HEK293 (cell line): ENCODE results near the gene DUSP12.

Experiments used
- CTCF ChIA-PET: fragments of 350-600 bp; formaldehyde crosslinking; extraction: SDS; loops from one replicate; lab custom pipeline; 2021; ENCODE audit warnings: antibody characterized with exemption; lab: Yijun Ruan, JAX
- POLR2A ChIA-PET: fragments of 300-600 bp; formaldehyde crosslinking; extraction: SDS; loops from one replicate; lab custom pipeline; 2020; ENCODE audit warnings: antibody characterized with exemption, inconsistent platforms; lab: Yijun Ruan, JAX
- H3K27ac ChIP-seq: fragments of 200-500 bp; sonication (Bioruptor generic); 2 replicates; pipeline ENCODE4 v1.5.1; 2014; ENCODE audit warnings: low read depth, low read length, control low read depth, inconsistent platforms; ENCODE audit errors: extremely low read depth
- H3K36me3 ChIP-seq, 2 experiments: fragments of 200-500 bp in 1 of 2; sonication (Bioruptor generic) in 1 of 2; 1 replicate in 1 of 2; 2 replicates in 1 of 2; pipeline ENCODE4 v1.5.1; 2014 to 2017; ENCODE audit warnings: inconsistent platforms in 2 of 2, low read length in 2 of 2; ENCODE audit not compliant: control insufficient read depth in 2 of 2, insufficient read depth in 1 of 2
- H3K4me1 ChIP-seq: fragments of 200-500 bp; sonication (Bioruptor generic); 2 replicates; pipeline ENCODE4 v1.5.1; 2014; ENCODE audit warnings: mild to moderate bottlenecking, low read length, inconsistent platforms; ENCODE audit not compliant: control insufficient read depth, insufficient read depth
- H3K4me3 ChIP-seq: 2 replicates; pipeline ENCODE4 v1.5.1; 2011; ENCODE audit warnings: low read depth, mild to moderate bottlenecking, control low read depth, low read length, moderate library complexity
- H3K9me3 ChIP-seq: fragments of 200-500 bp; sonication (Bioruptor generic); 2 replicates; pipeline ENCODE4 v1.5.1; 2014; ENCODE audit warnings: low read depth, low read length, inconsistent platforms; ENCODE audit not compliant: control insufficient read depth, insufficient read depth
- OSR2 ChIP-seq: fragments of 450-650 bp; formaldehyde crosslinking; IDR thresholded peaks from 2 replicates; pipeline ENCODE4 v1.5.1; 2016; ENCODE audit warnings: missing biosample characterization, missing genetic modification characterization
- REPIN1 ChIP-seq: fragments of 450-650 bp; formaldehyde crosslinking; IDR thresholded peaks from 2 replicates; pipeline ENCODE4 v1.5.1; 2017; ENCODE audit warnings: missing biosample characterization, missing genetic modification characterization, low read depth
- SCRT2 ChIP-seq: fragments of 450-650 bp; formaldehyde crosslinking; IDR thresholded peaks from 2 replicates; pipeline ENCODE4 v1.5.1; 2016; ENCODE audit warnings: missing biosample characterization, missing genetic modification characterization
- ZBTB17 ChIP-seq: fragments of 450-650 bp; formaldehyde crosslinking; IDR thresholded peaks from 2 replicates; pipeline ENCODE4 v1.5.1; 2016; ENCODE audit warnings: missing biosample characterization, missing genetic modification characterization
- ZBTB21 ChIP-seq: fragments of 450-650 bp; formaldehyde crosslinking; IDR thresholded peaks from 2 replicates; pipeline ENCODE4 v1.5.1; 2017; ENCODE audit warnings: missing biosample characterization, missing genetic modification characterization
- ZBTB48 ChIP-seq: fragments of 450-650 bp; formaldehyde crosslinking; IDR thresholded peaks from 2 replicates; pipeline ENCODE4 v1.5.1; 2016; ENCODE audit warnings: missing biosample characterization, missing genetic modification characterization
- ZNF10 ChIP-seq: fragments of 450-650 bp; formaldehyde crosslinking; IDR thresholded peaks from 2 replicates; pipeline ENCODE4 v1.5.1; 2017; ENCODE audit warnings: missing biosample characterization, missing genetic modification characterization
- ZNF132 ChIP-seq: fragments of 450-650 bp; formaldehyde crosslinking; IDR thresholded peaks from 2 replicates; pipeline ENCODE4 v1.5.1; 2017; ENCODE audit warnings: missing biosample characterization, missing genetic modification characterization, borderline replicate concordance
- ZNF157 ChIP-seq: fragments of 450-650 bp; formaldehyde crosslinking; IDR thresholded peaks from 2 replicates; pipeline ENCODE4 v1.5.1; 2016; ENCODE audit warnings: missing biosample characterization, missing genetic modification characterization
- ZNF2 ChIP-seq: fragments of 450-650 bp; formaldehyde crosslinking; IDR thresholded peaks from 2 replicates; pipeline ENCODE4 v1.5.1; 2016; ENCODE audit warnings: missing biosample characterization, missing genetic modification characterization
- ZNF324 ChIP-seq: fragments of 450-650 bp; formaldehyde crosslinking; IDR thresholded peaks from 2 replicates; pipeline ENCODE4 v1.5.1; 2016; ENCODE audit warnings: missing biosample characterization, missing genetic modification characterization
- ZNF394 ChIP-seq: fragments of 450-650 bp; formaldehyde crosslinking; IDR thresholded peaks from 2 replicates; pipeline ENCODE4 v1.5.1; 2016; ENCODE audit warnings: missing biosample characterization, missing genetic modification characterization, mild to moderate bottlenecking, moderate library complexity, borderline replicate concordance
- ZNF560 ChIP-seq: fragments of 450-650 bp; formaldehyde crosslinking; IDR thresholded peaks from 2 replicates; pipeline ENCODE4 v1.5.1; 2017; ENCODE audit warnings: missing biosample characterization, missing genetic modification characterization, borderline replicate concordance
- ZNF626 ChIP-seq: fragments of 450-650 bp; sonication (Bioruptor Pico); formaldehyde crosslinking; IDR thresholded peaks from 2 replicates; pipeline ENCODE4 v1.5.1; 2018; ENCODE audit warnings: missing biosample characterization, missing genetic modification characterization, inconsistent platforms
- ZNF654 ChIP-seq: fragments of 450-650 bp; formaldehyde crosslinking; IDR thresholded peaks from 2 replicates; pipeline ENCODE4 v1.5.1; 2016; ENCODE audit warnings: low read depth, missing biosample characterization, missing genetic modification characterization
- ZNF660 ChIP-seq: fragments of 450-650 bp; IDR thresholded peaks from 2 replicates; pipeline ENCODE4 v1.5.1; 2018; ENCODE audit warnings: missing biosample characterization, mild to moderate bottlenecking, missing genetic modification characterization
- TF ChIP-seq, protein P1 (sequence below): fragments of 450-650 bp; formaldehyde crosslinking; IDR thresholded peaks from 2 replicates; pipeline ENCODE4 v1.5.1; 2016; ENCODE audit warnings: missing biosample characterization, missing genetic modification characterization, borderline replicate concordance
- TF ChIP-seq, protein P2 (sequence below): fragments of 450-650 bp; formaldehyde crosslinking; IDR thresholded peaks from 2 replicates; pipeline ENCODE4 v1.5.1; 2016; ENCODE audit warnings: missing biosample characterization, missing genetic modification characterization
- TF ChIP-seq, protein P3 (sequence below): fragments of 450-650 bp; IDR thresholded peaks from 2 replicates; pipeline ENCODE4 v1.5.1; 2018; ENCODE audit warnings: missing biosample characterization, mild to moderate bottlenecking, missing genetic modification characterization
- TF ChIP-seq, protein P4 (sequence below): fragments of 450-650 bp; formaldehyde crosslinking; IDR thresholded peaks from 2 replicates; pipeline ENCODE4 v1.5.1; 2016; ENCODE audit warnings: missing biosample characterization, missing genetic modification characterization, borderline replicate concordance
- TF ChIP-seq, protein P5 (sequence below): fragments of 450-650 bp; formaldehyde crosslinking; optimal IDR thresholded peaks from 2 replicates; pipeline ENCODE3; 2016; ENCODE audit warnings: missing biosample characterization, mild to moderate bottlenecking, missing genetic modification characterization

The DUSP12 gene

DNA sequence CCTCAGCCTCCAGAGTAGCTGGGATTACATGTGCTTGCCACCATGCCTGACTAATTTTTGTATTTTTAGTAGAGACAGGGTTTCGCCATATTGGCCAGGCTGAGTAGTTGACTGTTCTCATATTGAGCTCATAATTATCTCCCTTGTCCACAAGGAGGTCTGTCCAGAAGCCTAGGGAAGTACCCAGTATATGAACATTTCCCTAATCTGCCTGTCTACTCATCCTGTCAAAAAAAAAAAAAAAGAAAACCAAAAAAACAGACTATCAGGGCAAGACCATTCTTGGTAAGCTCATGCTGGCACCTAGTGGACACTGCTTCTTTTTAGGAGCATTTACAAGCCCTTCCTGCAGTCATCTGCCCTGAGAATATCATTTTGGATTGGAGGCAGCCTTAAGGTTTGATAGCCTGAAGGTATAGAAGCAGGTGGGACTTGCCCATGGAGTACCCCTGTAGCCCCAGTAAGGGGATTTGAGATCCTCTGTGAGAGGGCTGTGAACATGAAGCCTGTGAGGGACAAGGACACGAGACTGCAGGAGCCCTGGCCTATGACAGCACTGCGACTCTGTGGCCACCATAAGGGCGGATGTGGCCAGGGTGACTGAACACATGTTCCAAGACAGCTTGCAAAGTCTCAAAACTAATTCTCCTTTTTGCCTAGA lies 10.8 kb upstream of the DUSP12 start:
- POLR2A ChIA-PET = interaction anchor here (0.5 to 3.6 kb wide), 4 partner anchors 11 to 14 kb away, joined by 3 to 10 read pairs (median 6); partner anchors contain the start of gene DUSP12
- Histone ChIP-seq H3K4me1 (no peaks in the 10 kb centered on the region), H3K4me3 (no peak overlapping the region), H3K36me3 (no peaks in the 10 kb centered on the region), H3K9me3 (no peaks in the 10 kb centered on the region), H3K27ac (no peak overlapping the region)
- peak; percentile 96 for TF ChIP-seq ZNF654 (tag by site-specific recombination)
- no peak for TF ChIP-seq ZNF560
- 0 out of 2 replicates have a peak, but pooled peaks have one; percentile 29 for TF ChIP-seq ZBTB17 (tag by site-specific recombination)
- TF ChIP-seq ZNF10 (tag by site-specific recombination) = no peak
- no peak for TF ChIP-seq ZNF157 (tag by site-specific recombination)
- TF ChIP-seq, protein P1, sequence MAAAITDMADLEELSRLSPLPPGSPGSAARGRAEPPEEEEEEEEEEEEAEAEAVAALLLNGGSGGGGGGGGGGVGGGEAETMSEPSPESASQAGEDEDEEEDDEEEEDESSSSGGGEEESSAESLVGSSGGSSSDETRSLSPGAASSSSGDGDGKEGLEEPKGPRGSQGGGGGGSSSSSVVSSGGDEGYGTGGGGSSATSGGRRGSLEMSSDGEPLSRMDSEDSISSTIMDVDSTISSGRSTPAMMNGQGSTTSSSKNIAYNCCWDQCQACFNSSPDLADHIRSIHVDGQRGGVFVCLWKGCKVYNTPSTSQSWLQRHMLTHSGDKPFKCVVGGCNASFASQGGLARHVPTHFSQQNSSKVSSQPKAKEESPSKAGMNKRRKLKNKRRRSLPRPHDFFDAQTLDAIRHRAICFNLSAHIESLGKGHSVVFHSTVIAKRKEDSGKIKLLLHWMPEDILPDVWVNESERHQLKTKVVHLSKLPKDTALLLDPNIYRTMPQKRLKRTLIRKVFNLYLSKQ (tag by site-specific recombination) = no peak
- TF ChIP-seq, protein P2, sequence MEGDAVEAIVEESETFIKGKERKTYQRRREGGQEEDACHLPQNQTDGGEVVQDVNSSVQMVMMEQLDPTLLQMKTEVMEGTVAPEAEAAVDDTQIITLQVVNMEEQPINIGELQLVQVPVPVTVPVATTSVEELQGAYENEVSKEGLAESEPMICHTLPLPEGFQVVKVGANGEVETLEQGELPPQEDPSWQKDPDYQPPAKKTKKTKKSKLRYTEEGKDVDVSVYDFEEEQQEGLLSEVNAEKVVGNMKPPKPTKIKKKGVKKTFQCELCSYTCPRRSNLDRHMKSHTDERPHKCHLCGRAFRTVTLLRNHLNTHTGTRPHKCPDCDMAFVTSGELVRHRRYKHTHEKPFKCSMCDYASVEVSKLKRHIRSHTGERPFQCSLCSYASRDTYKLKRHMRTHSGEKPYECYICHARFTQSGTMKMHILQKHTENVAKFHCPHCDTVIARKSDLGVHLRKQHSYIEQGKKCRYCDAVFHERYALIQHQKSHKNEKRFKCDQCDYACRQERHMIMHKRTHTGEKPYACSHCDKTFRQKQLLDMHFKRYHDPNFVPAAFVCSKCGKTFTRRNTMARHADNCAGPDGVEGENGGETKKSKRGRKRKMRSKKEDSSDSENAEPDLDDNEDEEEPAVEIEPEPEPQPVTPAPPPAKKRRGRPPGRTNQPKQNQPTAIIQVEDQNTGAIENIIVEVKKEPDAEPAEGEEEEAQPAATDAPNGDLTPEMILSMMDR (tag by site-specific recombination) = peak; percentile 70
- no peak for TF ChIP-seq OSR2 (tag by site-specific recombination)
- TF ChIP-seq ZNF626 (tag by site-specific recombination) = no peak
- CTCF ChIA-PET = interaction anchor here (0.7 to 7.3 kb wide), 17 partner anchors 10 to 477 kb away, joined by 3 to 58 read pairs (median 4); partner anchors contain the start of gene DUSP12

DNA sequence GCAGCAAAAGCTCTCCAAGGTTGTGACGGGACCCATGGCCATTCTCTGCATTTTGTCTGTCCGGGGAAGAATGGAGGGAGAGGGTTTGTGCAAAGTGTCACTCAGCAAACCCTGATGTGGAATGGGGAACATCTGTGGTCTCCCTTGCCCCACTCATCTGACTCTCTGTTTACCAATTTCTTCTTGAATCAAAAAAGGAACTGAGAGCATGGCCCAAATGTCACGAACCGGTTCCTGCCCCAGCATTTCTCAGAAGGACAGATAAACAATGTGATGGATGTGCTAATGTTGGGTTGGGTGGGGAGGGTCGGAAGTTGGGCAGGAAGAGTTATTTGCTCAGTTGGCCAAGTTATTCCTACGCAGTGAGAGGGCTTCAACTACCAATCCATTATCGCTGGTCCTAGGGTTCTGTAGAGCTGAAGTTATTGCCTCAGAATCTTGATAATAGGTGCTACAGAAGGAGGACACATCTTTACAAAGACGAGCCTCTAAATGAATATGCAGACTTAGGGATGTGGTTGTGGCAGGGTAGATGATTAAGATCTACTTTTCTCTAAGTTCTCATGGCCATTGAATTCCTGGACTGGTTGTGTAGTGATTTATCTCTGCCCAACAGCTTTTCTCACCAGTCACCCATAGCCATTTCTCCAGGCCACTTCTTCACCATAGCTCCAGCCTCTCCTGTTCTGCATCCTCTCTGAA lies 9.6 kb upstream of the DUSP12 start:
- Histone ChIP-seq H3K9me3 (no peaks in the 10 kb centered on the region), H3K27ac (no peak overlapping the region), H3K36me3 (no peaks in the 10 kb centered on the region), H3K4me3 (no peak overlapping the region), H3K4me1 (no peaks in the 10 kb centered on the region)
- POLR2A ChIA-PET = interaction anchor here (3.6 kb wide), 1 partner anchor 10 kb away, joined by 10 read pairs; the partner anchor contains the start of gene DUSP12
- CTCF ChIA-PET = interaction anchor here (0.6 to 7.3 kb wide), 11 partner anchors 8 to 478 kb away, joined by 3 to 58 read pairs (median 5); no protein-coding TSS in a partner anchor
- TF ChIP-seq ZNF660 (tag by site-specific recombination) (no peak), ZNF324 (tag by site-specific recombination) (no peak), REPIN1 (tag by site-specific recombination) (no peak), ZNF394 (tag by site-specific recombination) (no peak), ZNF2 (no peak), ZNF132 (tag by site-specific recombination) (no peak), SCRT2 (tag by site-specific recombination) (no peak), ZBTB48 (tag by site-specific recombination) (no peak), ZBTB21 (tag by site-specific recombination) (no peak)
- TF ChIP-seq, protein P3, sequence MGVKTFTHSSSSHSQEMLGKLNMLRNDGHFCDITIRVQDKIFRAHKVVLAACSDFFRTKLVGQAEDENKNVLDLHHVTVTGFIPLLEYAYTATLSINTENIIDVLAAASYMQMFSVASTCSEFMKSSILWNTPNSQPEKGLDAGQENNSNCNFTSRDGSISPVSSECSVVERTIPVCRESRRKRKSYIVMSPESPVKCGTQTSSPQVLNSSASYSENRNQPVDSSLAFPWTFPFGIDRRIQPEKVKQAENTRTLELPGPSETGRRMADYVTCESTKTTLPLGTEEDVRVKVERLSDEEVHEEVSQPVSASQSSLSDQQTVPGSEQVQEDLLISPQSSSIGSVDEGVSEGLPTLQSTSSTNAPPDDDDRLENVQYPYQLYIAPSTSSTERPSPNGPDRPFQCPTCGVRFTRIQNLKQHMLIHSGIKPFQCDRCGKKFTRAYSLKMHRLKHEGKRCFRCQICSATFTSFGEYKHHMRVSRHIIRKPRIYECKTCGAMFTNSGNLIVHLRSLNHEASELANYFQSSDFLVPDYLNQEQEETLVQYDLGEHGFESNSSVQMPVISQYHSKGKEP (tag by site-specific recombination) = no peak
- TF ChIP-seq, protein P4, sequence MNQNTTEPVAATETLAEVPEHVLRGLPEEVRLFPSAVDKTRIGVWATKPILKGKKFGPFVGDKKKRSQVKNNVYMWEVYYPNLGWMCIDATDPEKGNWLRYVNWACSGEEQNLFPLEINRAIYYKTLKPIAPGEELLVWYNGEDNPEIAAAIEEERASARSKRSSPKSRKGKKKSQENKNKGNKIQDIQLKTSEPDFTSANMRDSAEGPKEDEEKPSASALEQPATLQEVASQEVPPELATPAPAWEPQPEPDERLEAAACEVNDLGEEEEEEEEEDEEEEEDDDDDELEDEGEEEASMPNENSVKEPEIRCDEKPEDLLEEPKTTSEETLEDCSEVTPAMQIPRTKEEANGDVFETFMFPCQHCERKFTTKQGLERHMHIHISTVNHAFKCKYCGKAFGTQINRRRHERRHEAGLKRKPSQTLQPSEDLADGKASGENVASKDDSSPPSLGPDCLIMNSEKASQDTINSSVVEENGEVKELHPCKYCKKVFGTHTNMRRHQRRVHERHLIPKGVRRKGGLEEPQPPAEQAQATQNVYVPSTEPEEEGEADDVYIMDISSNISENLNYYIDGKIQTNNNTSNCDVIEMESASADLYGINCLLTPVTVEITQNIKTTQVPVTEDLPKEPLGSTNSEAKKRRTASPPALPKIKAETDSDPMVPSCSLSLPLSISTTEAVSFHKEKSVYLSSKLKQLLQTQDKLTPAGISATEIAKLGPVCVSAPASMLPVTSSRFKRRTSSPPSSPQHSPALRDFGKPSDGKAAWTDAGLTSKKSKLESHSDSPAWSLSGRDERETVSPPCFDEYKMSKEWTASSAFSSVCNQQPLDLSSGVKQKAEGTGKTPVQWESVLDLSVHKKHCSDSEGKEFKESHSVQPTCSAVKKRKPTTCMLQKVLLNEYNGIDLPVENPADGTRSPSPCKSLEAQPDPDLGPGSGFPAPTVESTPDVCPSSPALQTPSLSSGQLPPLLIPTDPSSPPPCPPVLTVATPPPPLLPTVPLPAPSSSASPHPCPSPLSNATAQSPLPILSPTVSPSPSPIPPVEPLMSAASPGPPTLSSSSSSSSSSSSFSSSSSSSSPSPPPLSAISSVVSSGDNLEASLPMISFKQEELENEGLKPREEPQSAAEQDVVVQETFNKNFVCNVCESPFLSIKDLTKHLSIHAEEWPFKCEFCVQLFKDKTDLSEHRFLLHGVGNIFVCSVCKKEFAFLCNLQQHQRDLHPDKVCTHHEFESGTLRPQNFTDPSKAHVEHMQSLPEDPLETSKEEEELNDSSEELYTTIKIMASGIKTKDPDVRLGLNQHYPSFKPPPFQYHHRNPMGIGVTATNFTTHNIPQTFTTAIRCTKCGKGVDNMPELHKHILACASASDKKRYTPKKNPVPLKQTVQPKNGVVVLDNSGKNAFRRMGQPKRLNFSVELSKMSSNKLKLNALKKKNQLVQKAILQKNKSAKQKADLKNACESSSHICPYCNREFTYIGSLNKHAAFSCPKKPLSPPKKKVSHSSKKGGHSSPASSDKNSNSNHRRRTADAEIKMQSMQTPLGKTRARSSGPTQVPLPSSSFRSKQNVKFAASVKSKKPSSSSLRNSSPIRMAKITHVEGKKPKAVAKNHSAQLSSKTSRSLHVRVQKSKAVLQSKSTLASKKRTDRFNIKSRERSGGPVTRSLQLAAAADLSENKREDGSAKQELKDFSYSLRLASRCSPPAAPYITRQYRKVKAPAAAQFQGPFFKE (tag by site-specific recombination) = no peak
- TF ChIP-seq, protein P5, sequence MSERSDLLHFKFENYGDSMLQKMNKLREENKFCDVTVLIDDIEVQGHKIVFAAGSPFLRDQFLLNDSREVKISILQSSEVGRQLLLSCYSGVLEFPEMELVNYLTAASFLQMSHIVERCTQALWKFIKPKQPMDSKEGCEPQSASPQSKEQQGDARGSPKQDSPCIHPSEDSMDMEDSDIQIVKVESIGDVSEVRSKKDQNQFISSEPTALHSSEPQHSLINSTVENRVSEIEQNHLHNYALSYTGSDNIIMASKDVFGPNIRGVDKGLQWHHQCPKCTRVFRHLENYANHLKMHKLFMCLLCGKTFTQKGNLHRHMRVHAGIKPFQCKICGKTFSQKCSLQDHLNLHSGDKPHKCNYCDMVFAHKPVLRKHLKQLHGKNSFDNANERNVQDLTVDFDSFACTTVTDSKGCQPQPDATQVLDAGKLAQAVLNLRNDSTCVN = no peak
